ENCODE data around the gene PFKM. TPM values are rescaled to one million over a fixed set of nuclear protein-coding genes. Genes with fewer than 3 reads are reported as not detected.

The PFKM gene
- total RNA-seq, 1 experiment from 2014 or later, result 92.4 TPM

DNA sequence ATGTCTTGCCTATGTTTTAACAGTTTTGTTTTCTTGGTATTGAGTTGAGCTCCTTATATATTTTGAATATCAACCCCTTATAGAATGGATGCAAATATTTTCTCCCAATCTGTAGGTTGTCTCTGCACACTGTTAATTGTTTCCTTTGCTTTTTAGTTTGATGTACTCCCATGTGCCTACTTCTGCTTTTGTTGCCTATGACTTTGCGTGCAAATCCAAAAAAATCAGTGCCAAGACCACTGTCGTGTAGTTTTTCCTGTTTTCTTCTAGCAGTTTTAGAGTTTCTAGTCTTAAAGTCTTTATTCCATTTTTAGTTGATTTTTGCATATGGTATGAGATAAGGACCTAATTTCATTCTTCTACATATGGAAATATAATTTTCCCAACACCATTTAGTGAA, 42.1 kb upstream of the PFKM start:
- peaks cover 10 to 42% (median 28%) of the 10 kb centered on the region in 3 experiments for H3K36me3 Mint-ChIP-seq (ENCODE audit: insufficient read depth in 1 of 3, low read depth in 3 of 3)
- Histone ChIP-seq H4K8ac (replicated peaks; ENCODE audit: insufficient read length, low read depth, low read length) (no peak overlapping the region), H2BK5ac (ENCODE audit: insufficient read length, low read length) (no peak overlapping the region), H3K4me1 (ENCODE audit: insufficient read depth, low read length) (no peaks in the 10 kb centered on the region), H2AK5ac (ENCODE audit: insufficient read length, low read length) (no peak overlapping the region), H4K91ac (ENCODE audit: insufficient read length, low read depth, low read length) (no peak overlapping the region), H2BK20ac (ENCODE audit: low read depth, low read length, poor library complexity, severe bottlenecking) (no peak overlapping the region), H2AFZ (ENCODE audit: low read length) (no peak overlapping the region), H3K27me3 (ENCODE audit: insufficient read depth, low read length) (no peaks in the 10 kb centered on the region), H2BK15ac (ENCODE audit: low read depth, low read length) (no peak overlapping the region), H3K79me1 (ENCODE audit: insufficient read depth, low read depth, low read length, poor library complexity, severe bottlenecking) (no peaks in the 10 kb centered on the region), H4K20me1 (ENCODE audit: control insufficient read depth, insufficient read depth, insufficient read length) (no peaks in the 10 kb centered on the region), H3K4me2 (ENCODE audit: insufficient read depth, insufficient read length, low read length) (no peak overlapping the region), H3K9ac (ENCODE audit: extremely low read depth, insufficient read length, low read length) (no peak overlapping the region), H2BK120ac (ENCODE audit: low read depth, low read length, poor library complexity, severe bottlenecking) (no peak overlapping the region), H3K23ac (ENCODE audit: insufficient read length, low read depth, low read length) (no peak overlapping the region), H3K56ac (ENCODE audit: insufficient read length, low read depth, low read length) (no peak overlapping the region), H3K23me2 (ENCODE audit: insufficient read length, low read depth, low read length, poor library complexity, severe bottlenecking) (no peaks in the 10 kb centered on the region), H3K14ac (ENCODE audit: insufficient read depth, low read length) (no peak overlapping the region), H3K9me3 (ENCODE audit: control insufficient read depth, low read depth, low read length) (no peaks in the 10 kb centered on the region), H3K27ac (ENCODE audit: insufficient read length, low read depth, low read length) (no peak overlapping the region), H3K18ac (ENCODE audit: insufficient read length, low read depth, low read length) (no peak overlapping the region), H4K5ac (ENCODE audit: insufficient read length, low read depth, low read length) (no peak overlapping the region), H3T11ph (ENCODE audit: low read length) (no peak overlapping the region), H2BK12ac (ENCODE audit: insufficient read length, low read depth, low read length) (no peak overlapping the region), H3K79me2 (ENCODE audit: insufficient read depth, low read length) (no peaks in the 10 kb centered on the region), H3K4ac (ENCODE audit: low read depth, low read length) (no peak overlapping the region)
- TF ChIP-seq, protein P1, sequence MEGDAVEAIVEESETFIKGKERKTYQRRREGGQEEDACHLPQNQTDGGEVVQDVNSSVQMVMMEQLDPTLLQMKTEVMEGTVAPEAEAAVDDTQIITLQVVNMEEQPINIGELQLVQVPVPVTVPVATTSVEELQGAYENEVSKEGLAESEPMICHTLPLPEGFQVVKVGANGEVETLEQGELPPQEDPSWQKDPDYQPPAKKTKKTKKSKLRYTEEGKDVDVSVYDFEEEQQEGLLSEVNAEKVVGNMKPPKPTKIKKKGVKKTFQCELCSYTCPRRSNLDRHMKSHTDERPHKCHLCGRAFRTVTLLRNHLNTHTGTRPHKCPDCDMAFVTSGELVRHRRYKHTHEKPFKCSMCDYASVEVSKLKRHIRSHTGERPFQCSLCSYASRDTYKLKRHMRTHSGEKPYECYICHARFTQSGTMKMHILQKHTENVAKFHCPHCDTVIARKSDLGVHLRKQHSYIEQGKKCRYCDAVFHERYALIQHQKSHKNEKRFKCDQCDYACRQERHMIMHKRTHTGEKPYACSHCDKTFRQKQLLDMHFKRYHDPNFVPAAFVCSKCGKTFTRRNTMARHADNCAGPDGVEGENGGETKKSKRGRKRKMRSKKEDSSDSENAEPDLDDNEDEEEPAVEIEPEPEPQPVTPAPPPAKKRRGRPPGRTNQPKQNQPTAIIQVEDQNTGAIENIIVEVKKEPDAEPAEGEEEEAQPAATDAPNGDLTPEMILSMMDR (conservative IDR thresholded peaks at IDR 0.05), result no peak
- WGBS (ENCODE audit: extremely low coverage, insufficient read length, low lambda C conversion rate), result no CpG with 5 or more reads among the region's 2 CpGs
- DNase-seq, result no peak
- no peaks in the 10 kb centered on the region for H3K9me3 Mint-ChIP-seq
- 0 out of 7 replicates have a peak overlapping the region, but pooled peaks of 1 of the 3 experiments have one; percentile 71 for H3K27ac Mint-ChIP-seq
- H3K4me1 Mint-ChIP-seq, result no peaks in the 10 kb centered on the region
- H3K27me3 Mint-ChIP-seq (ENCODE audit: low read depth), result no peaks in the 10 kb centered on the region
- H3K4me3 Mint-ChIP-seq, result no peak overlapping the region
